GM19240 (cell line): ENCODE data around the gene MRPL55.

Source experiments
- DNase-seq: peaks from one replicate; pipeline ENCODE4 v3.0.0; 2011; ENCODE audit warnings: low spot score; ENCODE audit not compliant: insufficient read length

Gene MRPL55

DNA sequence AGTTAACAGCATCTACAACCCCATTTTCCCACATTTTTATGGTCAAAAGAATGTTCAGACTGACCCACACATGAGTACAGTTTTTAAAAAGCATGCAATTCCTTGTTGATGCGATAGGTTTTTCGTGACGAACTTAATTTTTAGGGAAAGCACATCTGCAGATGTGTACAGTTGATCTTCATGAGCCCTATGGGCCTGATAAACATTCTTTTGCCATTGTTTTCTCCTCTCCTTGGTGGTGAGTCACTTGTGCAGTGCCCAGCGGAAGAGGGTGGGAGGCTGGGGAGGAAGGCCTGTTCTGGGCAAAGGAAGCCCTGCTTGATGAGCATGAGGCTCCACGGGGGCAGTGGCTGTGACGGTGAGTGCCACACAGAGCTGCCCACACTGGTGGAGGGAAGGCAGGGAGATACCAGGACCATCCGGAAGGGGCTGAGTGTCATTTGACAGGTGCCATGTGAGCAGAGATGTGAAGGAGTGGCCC, 21.3 kb downstream of the MRPL55 start:
- DNase-seq, result no peak

DNA sequence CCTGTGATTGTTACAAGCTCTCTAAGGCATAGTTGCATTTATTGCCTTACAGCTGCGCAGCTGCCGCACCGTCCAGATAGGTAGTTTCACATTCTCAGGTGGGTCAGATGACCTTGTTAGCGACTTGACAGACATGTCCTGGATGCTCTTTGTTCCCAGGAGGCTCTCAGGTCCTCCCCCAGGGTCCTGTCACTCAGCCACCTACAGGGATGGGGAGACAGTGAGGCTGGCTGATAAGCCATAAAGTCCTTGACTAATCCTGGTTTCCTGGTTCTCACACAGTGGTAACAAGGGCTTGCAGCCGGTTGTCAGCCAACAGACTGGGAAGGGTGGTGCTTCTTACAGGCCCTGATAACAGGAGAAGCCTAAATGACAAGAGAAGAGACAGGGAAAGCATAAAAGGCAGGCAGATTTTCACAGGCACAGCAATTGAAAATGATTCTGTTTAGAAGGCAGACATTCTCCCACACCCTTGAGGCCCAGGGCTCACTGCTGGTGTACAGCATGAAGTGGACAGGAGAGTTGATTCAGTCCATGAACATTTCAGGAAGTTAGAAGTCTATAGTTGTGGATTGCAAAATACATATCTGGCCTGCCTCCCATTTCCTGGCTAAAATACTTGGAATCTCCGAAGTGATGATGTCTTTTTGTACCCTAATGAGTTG, 23.7 kb downstream of the MRPL55 start:
- no peak for DNase-seq

DNA sequence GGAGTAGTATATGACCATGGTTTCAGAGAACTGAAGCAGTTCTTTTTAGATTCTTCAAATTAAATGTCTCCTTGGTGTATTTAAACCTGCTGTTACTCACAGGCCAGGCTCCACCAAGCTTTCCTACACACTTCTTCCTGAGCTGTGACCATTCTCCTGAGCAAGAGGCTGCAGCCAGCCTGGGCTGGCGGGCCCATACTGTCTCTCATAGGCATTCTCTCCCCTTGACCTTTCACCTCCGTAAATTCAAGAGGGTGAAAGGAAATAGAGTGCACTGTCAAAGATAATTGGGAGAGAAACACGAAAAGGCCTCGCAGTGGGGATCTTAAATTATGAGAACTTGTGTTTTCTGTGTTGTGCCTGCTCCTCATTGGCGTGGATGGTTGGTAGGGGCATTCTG, 24.3 kb downstream of the MRPL55 start:
- DNase-seq, result no peak

DNA sequence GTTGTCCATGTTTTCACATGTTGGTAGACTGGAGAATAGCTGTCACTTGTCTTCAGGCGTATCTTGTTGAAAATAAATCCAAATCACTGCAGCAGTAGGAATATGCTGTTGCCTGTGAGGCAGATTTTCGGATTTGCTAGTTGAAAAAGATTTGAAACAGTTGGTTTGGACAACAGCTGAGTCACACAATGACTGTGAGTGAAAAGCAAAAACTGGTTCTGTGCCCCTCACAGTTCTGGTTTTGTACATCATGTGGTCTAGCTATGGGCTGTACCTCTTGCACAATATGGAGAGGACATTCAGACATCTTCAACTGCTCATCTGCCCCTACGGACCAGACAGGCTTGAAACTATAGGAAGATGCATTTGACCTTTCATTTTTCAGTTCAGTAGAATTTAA, 24.8 kb downstream of the MRPL55 start:
- DNase-seq, result no peak

DNA sequence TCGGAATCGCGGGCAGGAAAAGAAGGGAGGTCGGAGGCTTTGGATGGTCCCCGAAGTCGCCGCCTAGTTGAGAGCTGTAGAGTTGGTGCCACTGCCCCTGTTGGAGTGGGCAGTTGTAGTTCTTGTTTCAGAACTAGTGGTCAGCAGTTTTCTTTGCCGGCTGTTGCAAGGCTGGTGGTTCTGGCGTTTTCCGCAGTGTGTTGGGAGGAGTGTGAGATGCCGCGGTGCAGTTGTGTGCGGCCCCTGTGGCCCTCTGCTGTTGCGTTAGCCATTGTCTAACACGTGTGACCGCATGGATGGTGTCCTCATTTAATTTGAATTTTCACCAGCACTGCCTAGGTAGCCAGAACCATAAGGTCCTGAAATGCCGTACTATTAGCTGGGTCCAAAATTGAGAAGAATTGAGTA, 25.2 kb downstream of the MRPL55 start:
- no peak for DNase-seq

DNA sequence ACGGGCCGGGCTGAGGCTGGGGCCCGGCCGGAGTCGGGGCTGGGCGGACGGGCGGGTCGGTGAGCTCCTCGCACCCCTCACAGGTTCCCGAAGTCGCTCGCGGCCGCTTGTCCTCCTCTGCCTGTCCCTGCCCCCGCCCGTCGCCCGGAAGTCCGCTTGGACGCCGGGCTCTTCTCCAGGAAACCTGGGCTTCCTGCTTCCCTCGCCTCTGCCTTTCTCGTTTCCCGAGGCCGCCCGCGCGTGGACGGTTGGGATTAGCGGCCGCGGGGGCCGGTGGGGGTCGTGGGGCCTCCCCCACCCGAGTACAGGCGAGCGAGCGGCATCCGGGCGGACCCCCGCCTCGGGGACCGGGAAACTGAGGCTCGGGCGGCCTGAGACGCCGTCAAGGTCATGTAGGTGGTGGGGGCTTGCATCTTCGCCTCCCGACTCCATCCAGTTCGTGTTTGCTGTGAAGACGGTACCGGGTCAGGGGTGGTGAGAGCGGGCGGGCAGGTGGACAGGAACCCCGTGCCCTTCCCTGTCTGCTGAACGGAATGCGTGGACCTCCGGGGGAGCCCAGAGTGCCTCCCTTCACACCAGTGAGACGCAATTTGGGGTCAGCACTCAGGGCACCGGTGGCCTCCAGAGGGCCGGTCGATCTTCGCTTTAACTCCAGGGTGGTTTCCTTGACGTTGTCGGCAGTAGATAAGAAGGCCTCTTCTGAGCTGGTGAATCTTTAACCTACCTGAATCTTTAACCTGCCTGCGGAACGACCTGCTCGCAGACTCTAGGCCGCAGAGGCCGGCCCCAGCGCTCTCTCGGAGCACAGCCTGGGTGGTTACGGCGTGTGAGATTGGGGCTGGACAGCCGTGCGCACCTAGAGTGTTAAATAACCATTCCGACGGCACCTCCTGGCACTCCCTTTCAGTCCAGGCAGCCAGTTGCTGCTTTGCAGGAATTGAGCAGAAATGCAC, 25.9 kb downstream of the MRPL55 start:
- DNase-seq, result no peak

DNA sequence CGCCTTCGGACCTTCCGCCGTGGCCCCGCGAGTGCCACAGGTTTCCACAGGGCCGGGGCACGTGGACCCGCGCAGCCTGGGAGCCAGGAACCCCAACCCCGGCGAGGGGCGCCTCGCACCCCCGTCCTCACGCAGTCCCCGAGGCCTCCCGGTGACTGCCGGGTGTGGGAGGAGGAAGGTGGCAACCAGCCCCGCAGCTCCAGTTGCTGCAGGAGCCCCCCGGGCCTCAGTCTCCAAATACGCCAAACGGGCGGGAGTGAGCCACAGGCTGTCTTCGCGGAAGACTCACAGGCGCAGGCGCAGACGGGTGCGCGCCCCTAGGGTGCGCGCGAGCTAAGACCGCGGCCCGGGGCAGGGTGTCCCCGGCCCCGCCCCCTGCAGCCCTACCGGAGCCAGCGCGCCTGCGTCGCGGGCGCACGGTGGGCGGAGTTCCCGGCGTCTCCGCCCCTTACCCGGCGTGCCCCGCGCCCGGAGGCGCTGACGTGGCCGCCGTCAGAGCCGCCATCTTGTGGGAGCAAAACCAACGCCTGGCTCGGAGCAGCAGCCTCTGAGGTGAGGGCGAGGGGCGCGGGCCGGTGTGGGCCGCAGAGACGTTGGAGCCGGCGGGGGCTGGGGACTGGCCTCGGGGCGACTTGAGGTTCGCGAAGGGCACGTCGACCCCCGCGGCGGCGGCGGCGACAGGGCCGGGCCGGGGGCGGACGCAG, 26.7 kb downstream of the MRPL55 start, which contains the start of gene ARF1:
ARF1 (plus strand) TSS at position 495 of the 704 bp plus-strand sequence. CDS start 14,407 bp downstream, outside the sequence.
- DNase-seq, result peak; percentile 93

DNA sequence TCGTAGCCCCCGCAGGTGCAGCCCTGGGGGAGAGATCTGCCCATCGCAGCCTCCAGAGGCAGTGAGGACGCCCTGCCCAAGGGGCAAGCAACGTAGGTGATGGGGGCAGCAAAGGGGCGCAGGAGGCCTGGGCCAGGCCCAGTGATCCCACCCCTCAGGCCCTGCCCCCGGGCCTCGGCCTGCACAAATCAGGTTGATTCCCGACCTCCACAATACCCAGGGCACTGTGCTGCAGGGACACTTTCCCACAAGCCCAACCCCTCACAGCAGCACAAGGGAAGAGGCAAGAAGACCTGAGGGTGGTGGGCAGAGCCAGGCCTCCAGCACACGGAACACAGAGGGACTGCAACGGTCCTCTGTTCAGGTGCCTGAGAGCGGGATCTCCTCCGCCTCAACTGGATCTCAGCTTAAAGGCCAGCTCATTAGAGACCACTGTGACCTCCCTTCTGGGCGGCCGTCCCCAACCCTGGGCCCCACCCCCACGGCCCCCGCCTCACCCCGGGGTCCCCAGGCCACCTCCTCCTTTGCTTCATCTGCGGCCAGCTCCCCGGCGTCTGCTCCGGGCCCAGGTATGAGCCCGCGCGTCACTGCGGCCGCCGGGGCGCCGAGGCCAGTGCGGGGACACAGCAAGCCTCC, 27.4 kb downstream of the MRPL55 start:
- DNase-seq, result no peak

DNA sequence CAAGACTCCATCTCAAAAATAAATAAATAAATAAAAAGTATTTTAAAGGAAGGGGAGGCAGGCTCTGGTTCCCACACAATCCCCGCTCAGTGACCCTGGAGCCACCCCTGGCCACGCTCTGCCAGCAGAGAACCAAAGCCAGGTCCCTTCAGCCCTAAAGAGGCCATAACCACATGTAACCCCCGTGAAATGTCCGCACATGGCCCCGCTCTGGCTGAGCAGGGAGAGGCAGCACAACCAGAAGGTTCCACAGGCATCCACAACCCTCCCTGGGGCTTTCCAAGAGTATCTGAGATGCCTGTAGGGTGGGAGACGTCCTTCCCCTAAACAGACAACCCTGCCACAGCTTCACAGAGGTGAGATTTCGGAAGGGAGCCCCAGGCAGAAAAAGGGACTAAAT, 28.0 kb downstream of the MRPL55 start:
- no peak for DNase-seq

DNA sequence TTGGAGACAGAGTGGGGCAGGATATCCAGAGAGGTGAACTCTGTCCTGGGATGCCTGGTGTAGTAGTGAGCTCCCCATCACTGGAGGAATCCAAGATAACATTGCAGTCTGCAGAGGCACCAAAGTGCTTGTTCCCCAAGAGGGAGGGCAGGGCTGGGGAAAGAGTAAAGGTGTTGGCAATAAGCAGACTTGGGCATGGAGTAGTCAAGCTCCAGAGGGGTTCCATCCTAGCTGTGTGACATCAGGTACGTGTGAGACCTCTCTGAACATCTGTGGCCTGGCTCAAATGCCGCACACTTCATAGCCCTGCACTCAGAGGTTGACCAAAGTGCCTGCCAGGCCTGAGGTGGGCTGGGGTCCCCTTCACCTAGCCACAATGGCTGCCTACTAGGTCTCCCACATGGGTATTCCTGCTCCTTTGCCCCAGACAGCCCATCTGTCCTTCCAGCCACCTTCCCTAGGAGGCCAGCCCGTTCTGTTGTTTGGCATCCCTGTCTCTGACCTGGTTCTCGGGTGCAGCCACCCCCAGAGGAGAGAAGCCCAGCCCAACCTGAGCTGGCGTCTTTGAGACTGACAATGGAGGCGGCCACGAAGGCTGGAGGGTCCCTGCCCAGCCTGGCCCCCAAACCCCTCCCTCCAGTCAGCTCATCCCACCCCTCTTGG, 29.4 kb downstream of the MRPL55 start:
- DNase-seq, result no peak

DNA sequence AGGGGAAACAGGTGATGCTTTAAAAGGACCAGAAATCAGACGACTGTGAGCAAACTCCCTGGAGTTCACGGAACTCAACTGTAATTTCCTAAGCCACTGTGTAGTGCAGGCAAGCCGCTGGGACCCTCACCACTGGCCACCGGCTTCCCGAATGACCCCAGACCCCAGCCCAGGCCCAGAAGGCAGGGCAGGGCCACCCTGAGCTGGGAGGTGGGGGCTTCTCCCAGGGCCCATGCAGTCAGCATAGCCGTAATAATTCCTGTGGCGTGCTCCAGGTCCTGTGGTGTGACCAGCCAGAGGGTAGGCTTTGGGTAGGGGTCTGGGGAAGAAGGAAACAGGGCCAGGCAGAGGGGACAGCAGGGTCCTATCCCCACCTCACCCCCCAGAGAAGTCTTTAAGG, 30.1 kb downstream of the MRPL55 start:
- DNase-seq, result no peak

DNA sequence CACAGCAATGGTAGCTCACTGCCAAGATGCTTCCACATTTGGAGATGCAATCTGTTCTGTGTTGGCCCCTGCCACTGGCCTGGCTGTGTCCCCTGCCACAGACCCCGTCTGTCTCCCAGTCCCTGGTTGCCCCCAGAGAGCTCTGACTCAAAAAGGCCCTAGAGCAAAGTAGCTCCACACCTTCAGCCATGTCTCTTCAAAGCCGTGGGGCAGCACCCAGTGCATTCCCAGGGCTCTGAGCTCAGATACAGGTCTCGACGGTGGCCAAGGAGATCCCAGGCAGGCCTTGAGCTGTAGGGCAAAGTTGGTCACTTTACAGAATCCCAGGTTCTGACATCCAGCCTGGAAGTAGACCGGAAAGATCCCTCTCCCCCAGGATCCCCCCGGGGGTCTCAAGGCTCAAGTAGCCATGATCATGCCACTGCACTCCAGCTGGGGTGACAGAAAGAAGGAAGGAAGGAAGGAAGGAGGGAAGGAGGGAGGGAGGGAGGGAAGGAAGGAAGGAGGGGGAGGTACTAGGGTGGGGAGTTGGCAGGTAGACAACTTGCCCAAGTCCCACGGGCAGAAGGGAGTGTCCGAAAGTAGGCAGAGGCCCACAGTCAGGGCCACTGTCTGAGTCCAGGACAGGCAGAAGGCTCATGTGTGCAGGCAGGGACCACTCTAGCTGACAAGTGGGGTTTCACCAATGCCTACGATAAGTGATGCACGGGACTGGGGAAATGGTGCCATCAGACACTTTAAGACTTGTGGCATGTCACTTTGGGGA, 31.4 kb downstream of the MRPL55 start:
- no peak for DNase-seq

DNA sequence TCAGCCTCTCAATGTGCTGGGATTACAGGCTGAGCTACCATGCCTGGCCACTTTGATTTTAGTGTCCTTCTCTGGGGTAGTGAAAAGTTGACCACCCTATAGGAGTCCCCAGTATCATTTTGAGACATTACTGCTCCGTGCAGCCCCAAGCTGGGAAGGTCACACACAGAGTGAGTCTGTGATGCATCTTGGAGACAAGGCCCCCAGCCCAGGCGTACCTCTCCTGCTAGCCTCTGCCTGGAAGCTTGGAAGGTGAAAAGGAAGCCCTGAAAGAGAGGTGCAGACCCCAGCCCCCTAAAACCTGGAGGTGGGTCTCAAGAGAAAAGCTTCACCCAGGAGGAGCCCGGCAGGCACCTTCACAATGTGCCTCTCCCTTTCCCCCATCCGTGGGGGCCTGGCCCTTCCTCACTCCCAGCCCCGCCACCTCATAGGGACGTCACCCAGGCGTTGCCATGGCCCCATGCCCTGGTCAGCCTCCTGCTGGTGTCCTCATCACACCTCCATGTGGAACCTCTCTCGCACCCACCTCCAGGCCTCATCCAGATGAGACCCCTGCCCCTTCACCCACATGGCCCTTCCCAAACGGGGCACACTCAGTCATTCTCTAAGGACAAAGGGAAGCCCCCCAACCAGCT, 32.2 kb downstream of the MRPL55 start:
- DNase-seq, result no peak

DNA sequence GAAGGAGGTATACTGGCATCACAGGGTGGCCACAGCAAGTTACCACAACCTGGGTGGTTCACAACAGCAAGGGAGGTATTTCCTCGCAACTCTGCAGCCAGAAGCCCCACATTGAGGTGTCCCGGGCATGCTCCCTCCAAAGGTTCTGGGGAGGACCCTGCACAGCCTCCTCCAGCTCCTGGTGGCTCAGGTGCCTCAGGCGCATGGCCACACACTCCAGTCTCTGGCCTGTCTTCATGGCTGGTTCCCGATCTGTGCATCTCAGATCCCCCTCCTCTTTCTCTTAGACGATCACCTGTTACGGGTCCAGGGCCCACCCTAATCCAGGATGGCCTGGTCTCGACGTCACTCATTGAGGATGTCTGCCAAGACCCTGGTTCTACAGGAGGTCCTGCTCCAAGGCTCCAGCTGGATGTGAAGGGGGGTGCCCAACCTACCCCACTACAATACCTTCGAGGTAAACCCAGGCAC, 33.3 kb downstream of the MRPL55 start:
- no peak for DNase-seq

DNA sequence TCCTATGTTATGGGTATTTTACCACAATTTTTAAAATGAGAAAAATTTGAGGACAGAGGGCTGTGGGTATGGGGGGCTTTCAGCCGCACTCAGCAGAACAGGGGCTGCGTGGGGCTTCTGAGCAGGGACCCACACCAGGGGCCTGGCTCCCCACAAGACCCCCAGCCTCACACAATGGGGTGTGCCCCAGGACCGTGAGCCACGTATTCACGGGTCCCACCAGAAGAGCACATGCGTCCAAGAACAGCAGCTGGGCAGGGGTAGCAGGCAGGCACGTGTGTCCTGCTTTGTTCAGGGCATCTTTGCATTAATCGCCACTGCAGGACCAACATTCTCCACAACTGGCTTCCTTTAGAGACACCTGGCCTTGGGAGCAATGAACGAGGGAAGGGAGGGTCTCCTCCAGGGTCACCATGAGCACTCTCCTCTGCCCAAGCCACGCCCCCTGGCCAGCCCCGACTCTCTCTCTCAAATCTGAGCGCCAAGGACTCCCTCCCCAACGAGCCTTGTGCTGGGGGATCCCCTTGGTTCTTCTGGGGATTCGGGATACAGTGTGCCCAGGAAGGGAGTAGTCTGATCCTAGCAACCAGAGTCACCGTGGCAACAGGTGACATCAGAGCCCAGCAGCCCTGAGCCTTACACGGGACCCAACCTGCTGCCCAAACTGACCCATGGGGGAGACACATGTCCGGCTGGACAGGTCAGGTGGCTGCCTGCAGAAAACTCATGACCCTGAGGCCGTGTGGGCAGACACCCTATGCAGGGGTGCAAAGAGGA, 34.0 kb downstream of the MRPL55 start:
- DNase-seq, result no peak

DNA sequence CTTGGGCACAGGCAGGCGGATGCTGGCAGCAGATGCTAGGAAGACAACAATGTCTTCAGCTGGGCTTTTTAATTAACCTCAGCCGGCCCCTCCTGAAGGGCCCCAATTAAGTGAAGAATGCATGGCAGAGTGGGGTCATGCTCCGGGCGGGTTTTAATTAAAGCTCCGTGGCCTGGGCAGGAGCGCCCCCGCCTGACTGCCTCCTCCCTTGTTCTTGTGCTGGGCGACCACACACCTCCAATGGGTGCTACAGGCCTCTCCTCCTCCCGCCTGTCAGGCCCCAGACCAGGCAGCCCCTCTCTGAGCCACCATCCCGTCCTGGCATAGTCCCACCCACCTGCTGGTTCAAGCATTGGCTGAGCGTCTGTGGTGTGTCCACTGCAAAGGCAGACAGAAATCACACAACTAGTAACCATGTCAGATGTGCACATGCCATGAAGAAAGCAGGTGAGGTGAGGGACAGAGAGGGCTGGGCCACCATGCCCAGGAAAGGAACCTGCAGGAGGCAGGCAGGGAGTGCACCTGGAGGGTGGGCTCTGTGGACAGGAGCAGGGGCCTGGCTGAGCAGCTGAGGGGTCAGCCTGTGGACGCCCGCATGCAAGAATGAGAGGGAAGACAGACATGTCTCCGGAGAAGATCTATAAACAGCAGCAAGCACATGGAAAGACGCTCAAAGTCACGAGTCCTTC, 35.1 kb downstream of the MRPL55 start:
- no peak for DNase-seq

DNA sequence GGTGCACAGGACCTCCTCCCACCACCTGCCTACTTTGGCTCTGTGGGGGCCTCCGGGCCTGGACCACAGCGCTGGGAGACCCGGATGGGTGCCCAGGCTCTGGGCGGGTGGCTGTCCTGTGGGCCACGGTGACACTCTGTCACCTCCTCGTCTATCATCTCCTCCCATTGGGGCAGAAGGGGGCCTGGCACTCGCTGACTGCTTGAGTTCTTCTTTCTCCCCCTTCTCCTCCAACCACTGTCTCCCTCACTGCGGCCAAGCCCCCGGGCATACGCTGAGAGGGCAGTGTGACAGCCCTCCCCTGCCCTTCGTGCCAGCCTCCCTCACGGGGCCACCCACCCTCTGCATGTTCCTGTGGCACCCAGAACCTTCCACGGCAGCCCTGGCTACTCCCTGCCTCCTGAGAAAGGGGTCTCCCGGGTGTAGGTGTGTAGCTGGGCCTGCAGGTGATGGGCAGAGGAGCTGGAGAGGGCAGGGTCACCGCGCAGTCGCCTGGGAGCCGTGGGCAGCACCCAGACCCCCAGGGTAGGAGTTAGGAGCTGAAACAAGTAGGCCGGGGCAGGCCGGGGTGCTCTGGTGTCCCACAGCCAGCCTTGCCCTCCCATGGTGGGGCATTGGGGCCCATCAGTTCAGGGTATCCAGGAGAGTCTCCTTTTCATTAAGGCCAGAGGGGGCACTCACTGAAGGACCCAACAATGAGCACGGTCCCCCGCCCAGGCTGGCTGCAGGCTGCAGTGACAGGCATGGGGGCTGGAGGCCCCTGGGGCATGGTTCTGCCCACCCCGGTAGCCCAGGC, 35.8 kb downstream of the MRPL55 start:
- DNase-seq, result no peak
